Prostate gland (tissue), 2 donors: Measurements from ENCODE around the gene SLC41A2.

Experiments
- POLR2A ChIP-seq: fragments of 450-650 bp; IDR thresholded peaks from one replicate; pipeline ENCODE4 v1.6.1; 2016; ENCODE audit warnings: antibody characterized with exemption, mild to moderate bottlenecking
- POLR2AphosphoS5 ChIP-seq: sonication (generic); formaldehyde crosslinking; IDR thresholded peaks from one replicate; pipeline ENCODE4 v1.6.1; 2017; ENCODE audit warnings: antibody characterized with exemption
- TF ChIP-seq, protein P1 (sequence below), 4 experiments: fragments of 200-600 bp in 2 of 4; fragments of 450-650 bp in 2 of 4; sonication (generic) in 2 of 4; IDR thresholded peaks; 1 replicate in 3 of 4; 2 replicates in 1 of 4; pipeline ENCODE4 v1.5.1; 2016 to 2019; ENCODE audit warnings: antibody characterized with exemption in 4 of 4, mild to moderate bottlenecking in 2 of 4, moderate library complexity in 2 of 4

- TF ChIP-seq POLR2A (no peak), POLR2AphosphoS5 (no peak)
- TF ChIP-seq, protein P1, sequence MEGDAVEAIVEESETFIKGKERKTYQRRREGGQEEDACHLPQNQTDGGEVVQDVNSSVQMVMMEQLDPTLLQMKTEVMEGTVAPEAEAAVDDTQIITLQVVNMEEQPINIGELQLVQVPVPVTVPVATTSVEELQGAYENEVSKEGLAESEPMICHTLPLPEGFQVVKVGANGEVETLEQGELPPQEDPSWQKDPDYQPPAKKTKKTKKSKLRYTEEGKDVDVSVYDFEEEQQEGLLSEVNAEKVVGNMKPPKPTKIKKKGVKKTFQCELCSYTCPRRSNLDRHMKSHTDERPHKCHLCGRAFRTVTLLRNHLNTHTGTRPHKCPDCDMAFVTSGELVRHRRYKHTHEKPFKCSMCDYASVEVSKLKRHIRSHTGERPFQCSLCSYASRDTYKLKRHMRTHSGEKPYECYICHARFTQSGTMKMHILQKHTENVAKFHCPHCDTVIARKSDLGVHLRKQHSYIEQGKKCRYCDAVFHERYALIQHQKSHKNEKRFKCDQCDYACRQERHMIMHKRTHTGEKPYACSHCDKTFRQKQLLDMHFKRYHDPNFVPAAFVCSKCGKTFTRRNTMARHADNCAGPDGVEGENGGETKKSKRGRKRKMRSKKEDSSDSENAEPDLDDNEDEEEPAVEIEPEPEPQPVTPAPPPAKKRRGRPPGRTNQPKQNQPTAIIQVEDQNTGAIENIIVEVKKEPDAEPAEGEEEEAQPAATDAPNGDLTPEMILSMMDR (IDR thresholded peaks at IDR 0.05) = no peak
These were observed 32.6 kb downstream of the SLC41A2 start for GRCh38 chr12:104925501-104925900.
